ENCODE data around the gene GPR87. TPM values are rescaled to one million over a fixed set of nuclear protein-coding genes. Genes with fewer than 3 reads are reported as not detected.
A peak's percentile ranks its signal among the peaks of the same experiment; 100 is the strongest.

The GPR87 gene
- total RNA-seq, 1 donor from 2014 or later = 16.7 TPM

DNA sequence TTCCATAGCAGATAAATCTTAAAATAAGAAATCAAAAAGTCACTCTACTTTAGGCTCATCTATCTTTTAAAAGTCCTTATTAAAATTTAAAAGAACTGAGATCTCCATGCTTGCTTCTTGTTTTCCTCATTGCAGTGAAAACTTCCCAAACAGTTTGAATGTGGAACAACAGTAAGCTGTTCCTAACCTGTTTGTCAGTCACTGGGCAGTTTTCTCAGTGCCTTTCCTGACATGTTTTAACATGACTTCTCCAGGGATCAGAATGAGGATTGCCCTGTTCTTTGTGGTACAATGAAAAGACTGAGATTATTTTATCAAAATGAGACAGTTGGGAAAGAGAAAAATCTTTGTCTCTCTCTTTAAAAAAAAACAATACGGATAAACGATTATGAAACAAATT lies 774 bp downstream of the GPR87 start:
- DNase-seq (ENCODE audit: low read depth) = no peak
- Histone ChIP-seq H3K4me3 (ENCODE audit: low read depth, low read length) (peak overlapping the region; percentile 4), H3K36me3 (ENCODE audit: control insufficient read depth, insufficient read depth, low read length) (no peaks in the 10 kb centered on the region), H3K27me3 (ENCODE audit: control insufficient read depth, insufficient read depth, low read length) (no peaks in the 10 kb centered on the region)
- TF ChIP-seq, protein P1, sequence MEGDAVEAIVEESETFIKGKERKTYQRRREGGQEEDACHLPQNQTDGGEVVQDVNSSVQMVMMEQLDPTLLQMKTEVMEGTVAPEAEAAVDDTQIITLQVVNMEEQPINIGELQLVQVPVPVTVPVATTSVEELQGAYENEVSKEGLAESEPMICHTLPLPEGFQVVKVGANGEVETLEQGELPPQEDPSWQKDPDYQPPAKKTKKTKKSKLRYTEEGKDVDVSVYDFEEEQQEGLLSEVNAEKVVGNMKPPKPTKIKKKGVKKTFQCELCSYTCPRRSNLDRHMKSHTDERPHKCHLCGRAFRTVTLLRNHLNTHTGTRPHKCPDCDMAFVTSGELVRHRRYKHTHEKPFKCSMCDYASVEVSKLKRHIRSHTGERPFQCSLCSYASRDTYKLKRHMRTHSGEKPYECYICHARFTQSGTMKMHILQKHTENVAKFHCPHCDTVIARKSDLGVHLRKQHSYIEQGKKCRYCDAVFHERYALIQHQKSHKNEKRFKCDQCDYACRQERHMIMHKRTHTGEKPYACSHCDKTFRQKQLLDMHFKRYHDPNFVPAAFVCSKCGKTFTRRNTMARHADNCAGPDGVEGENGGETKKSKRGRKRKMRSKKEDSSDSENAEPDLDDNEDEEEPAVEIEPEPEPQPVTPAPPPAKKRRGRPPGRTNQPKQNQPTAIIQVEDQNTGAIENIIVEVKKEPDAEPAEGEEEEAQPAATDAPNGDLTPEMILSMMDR (IDR thresholded peaks at IDR 0.05; ENCODE audit: insufficient read depth, low read length, poor library complexity, severe bottlenecking) = no peak

DNA sequence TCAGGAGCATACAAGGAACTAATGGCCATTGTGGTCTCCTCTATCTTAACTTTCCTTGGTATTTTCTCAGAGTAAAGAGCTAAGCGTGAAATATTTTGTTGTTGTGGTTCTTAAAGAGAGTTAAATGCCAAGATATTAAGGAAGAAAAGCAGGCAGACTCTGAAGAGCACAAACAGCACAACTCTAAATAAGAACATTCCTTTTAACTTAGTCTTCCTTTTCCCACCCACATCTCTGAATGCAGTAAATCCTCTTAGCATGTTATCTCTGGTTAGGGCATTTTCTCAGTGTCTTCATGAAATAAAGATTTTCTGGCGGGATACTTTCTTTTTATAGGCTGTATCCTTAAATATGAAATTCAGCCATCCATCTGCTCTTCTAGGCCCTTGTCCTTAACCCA lies 1.5 kb downstream of the GPR87 start:
- no peak for DNase-seq (ENCODE audit: low read depth)

DNA sequence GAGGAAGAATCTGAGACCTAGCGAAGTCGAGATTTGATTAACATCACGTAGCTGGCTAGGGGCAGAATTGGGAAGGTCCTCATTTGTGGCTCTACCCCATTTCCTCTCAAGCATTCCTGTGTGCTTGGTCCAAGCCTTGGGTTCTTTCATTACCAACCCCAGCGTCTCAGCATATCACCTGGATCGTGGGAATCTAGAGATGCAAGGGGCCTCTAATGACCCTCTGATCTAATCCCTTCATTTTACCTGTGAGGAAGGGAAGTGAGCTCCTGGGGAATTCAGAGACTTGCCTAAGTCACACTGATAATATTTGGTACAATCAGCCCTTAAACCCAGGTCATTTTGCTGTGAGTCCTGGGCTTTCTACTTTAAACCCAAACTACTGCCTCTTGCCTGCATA lies 2.0 kb downstream of the GPR87 start:
- DNase-seq (ENCODE audit: low read depth) = no peak
- TF ChIP-seq, protein P1 (IDR thresholded peaks at IDR 0.05; ENCODE audit: insufficient read depth, low read length, poor library complexity, severe bottlenecking) = no peak
- no peak overlapping the region for H3K4me3 ChIP-seq (ENCODE audit: low read depth, low read length)
- no peaks in the 10 kb centered on the region for H3K36me3 ChIP-seq (ENCODE audit: control insufficient read depth, insufficient read depth, low read length)
- H3K27me3 ChIP-seq (ENCODE audit: control insufficient read depth, insufficient read depth, low read length) = no peaks in the 10 kb centered on the region

More for the DNA sequence above, 1.5 kb downstream of the GPR87 start:
- Histone ChIP-seq H3K36me3 (ENCODE audit: control insufficient read depth, insufficient read depth, low read length) (no peaks in the 10 kb centered on the region), H3K4me3 (ENCODE audit: low read depth, low read length) (no peak overlapping the region), H3K27me3 (ENCODE audit: control insufficient read depth, insufficient read depth, low read length) (no peaks in the 10 kb centered on the region)
- TF ChIP-seq, protein P1 (IDR thresholded peaks at IDR 0.05; ENCODE audit: insufficient read depth, low read length, poor library complexity, severe bottlenecking) = no peak

DNA sequence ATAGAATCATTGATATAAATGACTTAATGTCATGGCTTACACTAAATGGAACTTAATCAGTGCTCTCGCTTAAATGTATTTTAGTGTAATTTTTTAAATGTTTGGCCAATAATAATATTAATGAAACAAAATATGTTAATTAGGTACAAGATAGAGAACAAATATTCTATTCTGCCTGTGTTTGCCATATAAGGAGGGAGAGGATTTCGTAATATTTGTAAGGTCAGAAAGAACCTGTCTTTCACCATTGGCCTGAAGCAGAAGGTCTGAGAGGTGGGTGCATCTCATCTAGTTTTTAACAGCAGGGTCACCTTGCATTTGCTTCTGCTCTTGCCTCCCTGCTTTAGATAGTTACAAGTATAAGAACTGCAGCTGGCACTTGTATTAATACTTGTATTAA lies 2.5 kb downstream of the GPR87 start:
- TF ChIP-seq, protein P1 (IDR thresholded peaks at IDR 0.05; ENCODE audit: insufficient read depth, low read length, poor library complexity, severe bottlenecking) = no peak
- DNase-seq (ENCODE audit: low read depth) = no peak
- H3K27me3 ChIP-seq (ENCODE audit: control insufficient read depth, insufficient read depth, low read length) = no peaks in the 10 kb centered on the region
- H3K4me3 ChIP-seq (ENCODE audit: low read depth, low read length) = no peak overlapping the region
- H3K36me3 ChIP-seq (ENCODE audit: control insufficient read depth, insufficient read depth, low read length) = no peaks in the 10 kb centered on the region

DNA sequence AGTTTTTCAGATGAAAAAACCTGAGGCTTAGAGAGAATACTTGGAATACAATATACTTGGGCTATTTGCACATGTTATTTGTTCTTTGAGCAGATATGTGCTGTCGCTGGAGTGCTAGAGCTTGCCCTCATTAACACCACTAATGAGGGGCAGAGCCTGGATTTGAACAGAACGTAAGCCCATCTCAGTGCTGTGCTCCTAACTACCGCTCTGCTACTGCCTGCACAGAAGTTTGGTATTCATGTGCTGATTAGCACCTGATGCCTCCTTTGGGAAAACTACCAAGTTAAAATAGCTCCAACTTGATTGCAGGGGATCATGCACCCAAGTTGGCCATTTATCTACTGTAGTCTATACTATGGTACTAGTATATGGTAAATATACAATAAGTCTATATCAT lies 3.6 kb downstream of the GPR87 start:
- no peaks in the 10 kb centered on the region for H3K36me3 ChIP-seq (ENCODE audit: control insufficient read depth, insufficient read depth, low read length)
- no peaks in the 10 kb centered on the region for H3K27me3 ChIP-seq (ENCODE audit: control insufficient read depth, insufficient read depth, low read length)
- H3K4me3 ChIP-seq (ENCODE audit: low read depth, low read length) = no peak overlapping the region
- DNase-seq (ENCODE audit: low read depth) = no peak
- TF ChIP-seq, protein P1 (IDR thresholded peaks at IDR 0.05; ENCODE audit: insufficient read depth, low read length, poor library complexity, severe bottlenecking) = no peak

DNA sequence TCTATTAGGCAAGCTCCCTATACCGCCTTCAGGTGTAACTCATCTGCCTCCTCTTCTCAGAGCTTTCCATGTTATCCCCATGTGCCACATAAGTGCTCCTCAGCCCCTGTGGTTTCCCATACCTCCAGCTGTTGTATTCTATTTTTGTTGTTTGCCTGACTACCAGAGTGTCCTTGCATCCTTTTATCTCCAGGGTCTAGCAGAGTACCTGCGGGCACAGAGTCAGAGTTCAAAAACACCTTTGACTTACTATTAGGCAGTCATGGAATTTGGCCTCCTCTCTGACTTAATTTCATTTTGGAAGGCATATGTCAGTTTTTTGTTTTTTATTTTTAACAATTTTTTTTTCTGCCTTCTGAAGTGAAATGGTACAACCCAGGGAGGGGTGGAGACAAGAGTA lies 7.1 kb downstream of the GPR87 start:
- Histone ChIP-seq H3K4me3 (ENCODE audit: low read depth, low read length) (no peak overlapping the region), H3K36me3 (ENCODE audit: control insufficient read depth, insufficient read depth, low read length) (no peaks in the 10 kb centered on the region), H3K27me3 (ENCODE audit: control insufficient read depth, insufficient read depth, low read length) (no peaks in the 10 kb centered on the region)
- TF ChIP-seq, protein P1 (IDR thresholded peaks at IDR 0.05; ENCODE audit: insufficient read depth, low read length, poor library complexity, severe bottlenecking) = no peak
- DNase-seq (ENCODE audit: low read depth) = no peak

Measured in kidney epithelial cell (primary cell).